ENCODE measurements around the gene SELENOK. TPM values are rescaled to one million over a fixed set of nuclear protein-coding genes. Genes with fewer than 3 reads are reported as not detected.

Gene SELENOK
- total and polyA plus RNA-seq, 2 of the 13 experiments (the other 11 are each of a cell fraction or from before 2014, with no cell fraction given), result 67.0 to 81.0 TPM

DNA sequence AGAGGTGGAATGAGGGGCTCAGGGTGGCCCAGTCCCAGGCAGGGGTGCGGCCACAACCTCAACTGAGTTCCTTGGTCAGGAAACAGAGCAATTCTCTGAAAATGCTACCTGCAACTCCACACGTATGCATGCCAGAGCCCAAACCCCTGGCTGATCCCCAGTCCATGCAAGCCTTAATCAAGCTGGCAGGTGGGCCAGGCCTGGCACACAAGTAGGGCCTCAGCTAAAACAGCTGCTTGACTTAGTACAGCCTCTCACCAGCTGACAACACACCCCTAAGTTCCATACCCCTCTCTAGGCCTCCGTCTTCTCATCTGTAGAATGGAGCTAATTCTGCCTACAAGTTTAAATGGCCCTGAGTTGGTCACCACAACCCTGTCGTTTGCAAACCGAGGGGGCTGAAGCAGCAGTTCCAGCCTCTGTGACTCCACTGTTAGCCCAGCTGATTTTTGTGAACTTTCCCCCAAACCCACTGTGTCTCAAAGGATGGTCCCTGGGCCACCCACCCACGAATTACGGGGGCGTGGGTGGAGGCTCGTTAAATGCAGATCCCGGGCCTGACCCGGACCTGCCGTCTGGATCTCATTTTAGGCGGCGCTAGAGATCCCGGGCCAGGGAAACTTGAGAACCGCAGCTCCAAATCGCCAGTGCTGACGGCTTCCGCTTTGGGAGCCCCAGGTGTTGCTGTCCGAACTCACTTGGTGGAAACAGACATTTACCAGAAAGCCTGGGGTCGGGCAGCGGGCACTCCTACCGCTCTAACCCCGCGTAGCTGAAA is 46.4 kb downstream of the SELENOK start (continued):
- TF ChIP-seq ZNF543 (CRISPR knock-in tag; IDR thresholded peaks at IDR 0.05) (no peak), MTF1 (CRISPR knock-in tag; IDR thresholded peaks at IDR 0.05) (no peak), FOXA3 (CRISPR knock-in tag; IDR thresholded peaks at IDR 0.05) (no peak), THYN1 (CRISPR knock-in tag; IDR thresholded peaks at IDR 0.05; ENCODE audit: borderline replicate concordance, low read depth) (no peak), KDM6A (CRISPR knock-in tag; IDR thresholded peaks at IDR 0.05; ENCODE audit: low read depth) (no peak), POLR2G (IDR thresholded peaks at IDR 0.05; ENCODE audit: low read depth, low read length) (no peak; the same call in 1 of the 2 replicates), TSC22D2 (CRISPR knock-in tag; IDR thresholded peaks at IDR 0.05; ENCODE audit: borderline replicate concordance) (no peak), ZBTB8A (CRISPR knock-in tag; IDR thresholded peaks at IDR 0.05; ENCODE audit: borderline replicate concordance, low read depth) (no peak), ZNF7 (CRISPR knock-in tag; IDR thresholded peaks at IDR 0.05) (no peak), CHD4 (IDR thresholded peaks at IDR 0.05; ENCODE audit: borderline replicate concordance, low read length) (peak; percentile 68; the same call in 1 of the 2 replicates), GFI1 (CRISPR knock-in tag; IDR thresholded peaks at IDR 0.05; ENCODE audit: borderline replicate concordance) (no peak), PHF21A (CRISPR knock-in tag; IDR thresholded peaks at IDR 0.05) (peak; percentile 2; the same call in 1 of the 2 replicates)
- TF ChIP-seq, protein P1, sequence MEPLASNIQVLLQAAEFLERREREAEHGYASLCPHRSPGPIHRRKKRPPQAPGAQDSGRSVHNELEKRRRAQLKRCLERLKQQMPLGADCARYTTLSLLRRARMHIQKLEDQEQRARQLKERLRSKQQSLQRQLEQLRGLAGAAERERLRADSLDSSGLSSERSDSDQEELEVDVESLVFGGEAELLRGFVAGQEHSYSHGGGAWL (CRISPR knock-in tag; IDR thresholded peaks at IDR 0.05), result no peak
- TF ChIP-seq, protein P2, sequence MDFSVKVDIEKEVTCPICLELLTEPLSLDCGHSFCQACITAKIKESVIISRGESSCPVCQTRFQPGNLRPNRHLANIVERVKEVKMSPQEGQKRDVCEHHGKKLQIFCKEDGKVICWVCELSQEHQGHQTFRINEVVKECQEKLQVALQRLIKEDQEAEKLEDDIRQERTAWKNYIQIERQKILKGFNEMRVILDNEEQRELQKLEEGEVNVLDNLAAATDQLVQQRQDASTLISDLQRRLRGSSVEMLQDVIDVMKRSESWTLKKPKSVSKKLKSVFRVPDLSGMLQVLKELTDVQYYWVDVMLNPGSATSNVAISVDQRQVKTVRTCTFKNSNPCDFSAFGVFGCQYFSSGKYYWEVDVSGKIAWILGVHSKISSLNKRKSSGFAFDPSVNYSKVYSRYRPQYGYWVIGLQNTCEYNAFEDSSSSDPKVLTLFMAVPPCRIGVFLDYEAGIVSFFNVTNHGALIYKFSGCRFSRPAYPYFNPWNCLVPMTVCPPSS (IDR thresholded peaks at IDR 0.05), result no peak
- TF ChIP-seq, protein P3, sequence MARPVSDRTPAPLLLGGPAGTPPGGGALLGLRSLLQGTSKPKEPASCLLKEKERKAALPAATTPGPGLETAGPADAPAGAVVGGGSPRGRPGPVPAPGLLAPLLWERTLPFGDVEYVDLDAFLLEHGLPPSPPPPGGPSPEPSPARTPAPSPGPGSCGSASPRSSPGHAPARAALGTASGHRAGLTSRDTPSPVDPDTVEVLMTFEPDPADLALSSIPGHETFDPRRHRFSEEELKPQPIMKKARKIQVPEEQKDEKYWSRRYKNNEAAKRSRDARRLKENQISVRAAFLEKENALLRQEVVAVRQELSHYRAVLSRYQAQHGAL (CRISPR knock-in tag; IDR thresholded peaks at IDR 0.05; ENCODE audit: not compliant biosample characterization), result peak; percentile 10
- TF ChIP-seq, protein P4, sequence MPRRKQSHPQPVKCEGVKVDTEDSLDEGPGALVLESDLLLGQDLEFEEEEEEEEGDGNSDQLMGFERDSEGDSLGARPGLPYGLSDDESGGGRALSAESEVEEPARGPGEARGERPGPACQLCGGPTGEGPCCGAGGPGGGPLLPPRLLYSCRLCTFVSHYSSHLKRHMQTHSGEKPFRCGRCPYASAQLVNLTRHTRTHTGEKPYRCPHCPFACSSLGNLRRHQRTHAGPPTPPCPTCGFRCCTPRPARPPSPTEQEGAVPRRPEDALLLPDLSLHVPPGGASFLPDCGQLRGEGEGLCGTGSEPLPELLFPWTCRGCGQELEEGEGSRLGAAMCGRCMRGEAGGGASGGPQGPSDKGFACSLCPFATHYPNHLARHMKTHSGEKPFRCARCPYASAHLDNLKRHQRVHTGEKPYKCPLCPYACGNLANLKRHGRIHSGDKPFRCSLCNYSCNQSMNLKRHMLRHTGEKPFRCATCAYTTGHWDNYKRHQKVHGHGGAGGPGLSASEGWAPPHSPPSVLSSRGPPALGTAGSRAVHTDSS (CRISPR knock-in tag; conservative IDR thresholded peaks at IDR 0.05), result no peak
- TF ChIP-seq, protein P5, sequence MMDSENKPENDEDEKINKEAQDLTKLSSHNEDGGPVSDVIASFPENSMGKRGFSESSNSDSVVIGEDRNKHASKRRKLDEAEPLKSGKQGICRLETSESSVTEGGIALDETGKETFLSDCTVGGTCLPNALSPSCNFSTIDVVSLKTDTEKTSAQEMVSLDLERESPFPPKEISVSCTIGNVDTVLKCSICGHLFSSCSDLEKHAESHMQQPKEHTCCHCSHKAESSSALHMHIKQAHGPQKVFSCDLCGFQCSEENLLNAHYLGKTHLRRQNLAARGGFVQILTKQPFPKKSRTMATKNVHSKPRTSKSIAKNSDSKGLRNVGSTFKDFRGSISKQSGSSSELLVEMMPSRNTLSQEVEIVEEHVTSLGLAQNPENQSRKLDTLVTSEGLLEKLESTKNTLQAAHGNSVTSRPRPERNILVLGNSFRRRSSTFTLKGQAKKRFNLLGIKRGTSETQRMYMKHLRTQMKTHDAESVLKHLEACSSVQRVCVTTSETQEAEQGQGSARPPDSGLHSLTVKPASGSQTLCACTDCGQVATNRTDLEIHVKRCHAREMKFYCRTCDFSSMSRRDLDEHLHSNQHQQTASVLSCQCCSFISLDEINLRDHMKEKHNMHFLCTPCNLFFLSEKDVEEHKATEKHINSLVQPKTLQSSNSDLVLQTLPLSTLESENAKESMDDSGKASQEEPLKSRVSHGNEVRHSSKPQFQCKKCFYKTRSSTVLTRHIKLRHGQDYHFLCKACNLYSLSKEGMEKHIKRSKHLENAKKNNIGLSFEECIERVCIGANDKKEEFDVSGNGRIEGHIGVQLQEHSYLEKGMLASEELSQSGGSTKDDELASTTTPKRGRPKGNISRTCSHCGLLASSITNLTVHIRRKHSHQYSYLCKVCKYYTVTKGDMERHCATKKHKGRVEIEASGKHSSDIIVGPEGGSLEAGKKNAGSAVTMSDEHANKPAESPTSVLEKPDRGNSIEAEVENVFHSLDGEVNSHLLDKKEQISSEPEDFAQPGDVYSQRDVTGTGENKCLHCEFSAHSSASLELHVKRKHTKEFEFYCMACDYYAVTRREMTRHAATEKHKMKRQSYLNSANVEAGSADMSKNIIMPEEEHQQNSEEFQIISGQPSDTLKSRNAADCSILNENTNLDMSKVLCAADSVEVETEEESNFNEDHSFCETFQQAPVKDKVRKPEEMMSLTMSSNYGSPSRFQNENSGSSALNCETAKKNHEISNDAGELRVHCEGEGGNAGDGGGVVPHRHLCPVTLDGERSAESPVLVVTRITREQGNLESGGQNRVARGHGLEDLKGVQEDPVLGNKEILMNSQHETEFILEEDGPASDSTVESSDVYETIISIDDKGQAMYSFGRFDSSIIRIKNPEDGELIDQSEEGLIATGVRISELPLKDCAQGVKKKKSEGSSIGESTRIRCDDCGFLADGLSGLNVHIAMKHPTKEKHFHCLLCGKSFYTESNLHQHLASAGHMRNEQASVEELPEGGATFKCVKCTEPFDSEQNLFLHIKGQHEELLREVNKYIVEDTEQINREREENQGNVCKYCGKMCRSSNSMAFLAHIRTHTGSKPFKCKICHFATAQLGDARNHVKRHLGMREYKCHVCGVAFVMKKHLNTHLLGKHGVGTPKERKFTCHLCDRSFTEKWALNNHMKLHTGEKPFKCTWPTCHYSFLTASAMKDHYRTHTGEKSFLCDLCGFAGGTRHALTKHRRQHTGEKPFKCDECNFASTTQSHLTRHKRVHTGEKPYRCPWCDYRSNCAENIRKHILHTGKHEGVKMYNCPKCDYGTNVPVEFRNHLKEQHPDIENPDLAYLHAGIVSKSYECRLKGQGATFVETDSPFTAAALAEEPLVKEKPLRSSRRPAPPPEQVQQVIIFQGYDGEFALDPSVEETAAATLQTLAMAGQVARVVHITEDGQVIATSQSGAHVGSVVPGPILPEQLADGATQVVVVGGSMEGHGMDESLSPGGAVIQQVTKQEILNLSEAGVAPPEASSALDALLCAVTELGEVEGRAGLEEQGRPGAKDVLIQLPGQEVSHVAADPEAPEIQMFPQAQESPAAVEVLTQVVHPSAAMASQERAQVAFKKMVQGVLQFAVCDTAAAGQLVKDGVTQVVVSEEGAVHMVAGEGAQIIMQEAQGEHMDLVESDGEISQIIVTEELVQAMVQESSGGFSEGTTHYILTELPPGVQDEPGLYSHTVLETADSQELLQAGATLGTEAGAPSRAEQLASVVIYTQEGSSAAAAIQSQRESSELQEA (CRISPR knock-in tag; IDR thresholded peaks at IDR 0.05; ENCODE audit: not compliant biosample characterization), result peak; percentile 63
